ENCODE measurements around the gene SMIM23. TPM values are rescaled to one million over a fixed set of nuclear protein-coding genes. Genes with fewer than 3 reads are reported as not detected.

SMIM23 gene
- total RNA-seq, 1 experiment from 2014 or later = not detected

DNA sequence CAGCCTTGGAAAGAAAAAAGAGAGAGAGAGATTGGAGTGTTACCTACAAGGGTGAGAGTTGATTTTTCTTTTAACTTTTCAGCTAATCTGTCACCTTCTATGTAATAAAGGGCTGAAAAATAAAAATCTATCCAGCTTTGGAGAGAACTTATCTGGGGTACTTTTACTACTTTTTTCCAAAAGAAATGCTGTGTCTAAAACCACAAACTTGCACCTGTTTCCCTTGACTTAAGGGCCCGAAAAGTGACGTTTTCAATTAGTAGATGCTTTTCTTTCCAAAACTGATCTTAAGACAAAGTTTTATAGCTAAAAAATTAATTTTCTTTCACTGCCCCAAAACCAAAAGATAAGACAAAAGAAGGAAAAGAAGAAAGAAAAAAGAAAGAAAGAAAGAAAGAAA is 48.8 kb downstream of the SMIM23 start (continued):
- TF ChIP-seq, protein P1, sequence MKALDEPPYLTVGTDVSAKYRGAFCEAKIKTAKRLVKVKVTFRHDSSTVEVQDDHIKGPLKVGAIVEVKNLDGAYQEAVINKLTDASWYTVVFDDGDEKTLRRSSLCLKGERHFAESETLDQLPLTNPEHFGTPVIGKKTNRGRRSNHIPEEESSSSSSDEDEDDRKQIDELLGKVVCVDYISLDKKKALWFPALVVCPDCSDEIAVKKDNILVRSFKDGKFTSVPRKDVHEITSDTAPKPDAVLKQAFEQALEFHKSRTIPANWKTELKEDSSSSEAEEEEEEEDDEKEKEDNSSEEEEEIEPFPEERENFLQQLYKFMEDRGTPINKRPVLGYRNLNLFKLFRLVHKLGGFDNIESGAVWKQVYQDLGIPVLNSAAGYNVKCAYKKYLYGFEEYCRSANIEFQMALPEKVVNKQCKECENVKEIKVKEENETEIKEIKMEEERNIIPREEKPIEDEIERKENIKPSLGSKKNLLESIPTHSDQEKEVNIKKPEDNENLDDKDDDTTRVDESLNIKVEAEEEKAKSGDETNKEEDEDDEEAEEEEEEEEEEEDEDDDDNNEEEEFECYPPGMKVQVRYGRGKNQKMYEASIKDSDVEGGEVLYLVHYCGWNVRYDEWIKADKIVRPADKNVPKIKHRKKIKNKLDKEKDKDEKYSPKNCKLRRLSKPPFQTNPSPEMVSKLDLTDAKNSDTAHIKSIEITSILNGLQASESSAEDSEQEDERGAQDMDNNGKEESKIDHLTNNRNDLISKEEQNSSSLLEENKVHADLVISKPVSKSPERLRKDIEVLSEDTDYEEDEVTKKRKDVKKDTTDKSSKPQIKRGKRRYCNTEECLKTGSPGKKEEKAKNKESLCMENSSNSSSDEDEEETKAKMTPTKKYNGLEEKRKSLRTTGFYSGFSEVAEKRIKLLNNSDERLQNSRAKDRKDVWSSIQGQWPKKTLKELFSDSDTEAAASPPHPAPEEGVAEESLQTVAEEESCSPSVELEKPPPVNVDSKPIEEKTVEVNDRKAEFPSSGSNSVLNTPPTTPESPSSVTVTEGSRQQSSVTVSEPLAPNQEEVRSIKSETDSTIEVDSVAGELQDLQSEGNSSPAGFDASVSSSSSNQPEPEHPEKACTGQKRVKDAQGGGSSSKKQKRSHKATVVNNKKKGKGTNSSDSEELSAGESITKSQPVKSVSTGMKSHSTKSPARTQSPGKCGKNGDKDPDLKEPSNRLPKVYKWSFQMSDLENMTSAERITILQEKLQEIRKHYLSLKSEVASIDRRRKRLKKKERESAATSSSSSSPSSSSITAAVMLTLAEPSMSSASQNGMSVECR (CRISPR knock-in tag; IDR thresholded peaks at IDR 0.05; ENCODE audit: borderline replicate concordance) = no peak
- TF ChIP-seq, protein P2, sequence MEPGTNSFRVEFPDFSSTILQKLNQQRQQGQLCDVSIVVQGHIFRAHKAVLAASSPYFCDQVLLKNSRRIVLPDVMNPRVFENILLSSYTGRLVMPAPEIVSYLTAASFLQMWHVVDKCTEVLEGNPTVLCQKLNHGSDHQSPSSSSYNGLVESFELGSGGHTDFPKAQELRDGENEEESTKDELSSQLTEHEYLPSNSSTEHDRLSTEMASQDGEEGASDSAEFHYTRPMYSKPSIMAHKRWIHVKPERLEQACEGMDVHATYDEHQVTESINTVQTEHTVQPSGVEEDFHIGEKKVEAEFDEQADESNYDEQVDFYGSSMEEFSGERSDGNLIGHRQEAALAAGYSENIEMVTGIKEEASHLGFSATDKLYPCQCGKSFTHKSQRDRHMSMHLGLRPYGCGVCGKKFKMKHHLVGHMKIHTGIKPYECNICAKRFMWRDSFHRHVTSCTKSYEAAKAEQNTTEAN (CRISPR knock-in tag; IDR thresholded peaks at IDR 0.05) = no peak
- TF ChIP-seq FOXK1 (CRISPR knock-in tag; IDR thresholded peaks at IDR 0.05) (no peak), HMGA2 (CRISPR knock-in tag; IDR thresholded peaks at IDR 0.05) (no peak), ESRRA (CRISPR knock-in tag; IDR thresholded peaks at IDR 0.05; ENCODE audit: borderline replicate concordance) (no peak), ZNF396 (CRISPR knock-in tag; IDR thresholded peaks at IDR 0.05; ENCODE audit: borderline replicate concordance) (no peak), KAT7 (CRISPR knock-in tag; IDR thresholded peaks at IDR 0.05; ENCODE audit: borderline replicate concordance) (no peak), ZNF232 (CRISPR knock-in tag; IDR thresholded peaks at IDR 0.05) (no peak), CBFB (CRISPR knock-in tag; IDR thresholded peaks at IDR 0.05; ENCODE audit: low read depth) (no peak), TCF7 (CRISPR knock-in tag; IDR thresholded peaks at IDR 0.05; ENCODE audit: low read depth) (no peak)
- TF ChIP-seq, protein P3, sequence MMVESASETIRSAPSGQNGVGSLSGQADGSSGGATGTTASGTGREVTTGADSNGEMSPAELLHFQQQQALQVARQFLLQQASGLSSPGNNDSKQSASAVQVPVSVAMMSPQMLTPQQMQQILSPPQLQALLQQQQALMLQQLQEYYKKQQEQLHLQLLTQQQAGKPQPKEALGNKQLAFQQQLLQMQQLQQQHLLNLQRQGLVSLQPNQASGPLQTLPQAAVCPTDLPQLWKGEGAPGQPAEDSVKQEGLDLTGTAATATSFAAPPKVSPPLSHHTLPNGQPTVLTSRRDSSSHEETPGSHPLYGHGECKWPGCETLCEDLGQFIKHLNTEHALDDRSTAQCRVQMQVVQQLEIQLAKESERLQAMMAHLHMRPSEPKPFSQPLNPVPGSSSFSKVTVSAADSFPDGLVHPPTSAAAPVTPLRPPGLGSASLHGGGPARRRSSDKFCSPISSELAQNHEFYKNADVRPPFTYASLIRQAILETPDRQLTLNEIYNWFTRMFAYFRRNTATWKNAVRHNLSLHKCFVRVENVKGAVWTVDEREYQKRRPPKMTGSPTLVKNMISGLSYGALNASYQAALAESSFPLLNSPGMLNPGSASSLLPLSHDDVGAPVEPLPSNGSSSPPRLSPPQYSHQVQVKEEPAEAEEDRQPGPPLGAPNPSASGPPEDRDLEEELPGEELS (CRISPR knock-in tag; IDR thresholded peaks at IDR 0.05) = no peak
- TF ChIP-seq, protein P4, sequence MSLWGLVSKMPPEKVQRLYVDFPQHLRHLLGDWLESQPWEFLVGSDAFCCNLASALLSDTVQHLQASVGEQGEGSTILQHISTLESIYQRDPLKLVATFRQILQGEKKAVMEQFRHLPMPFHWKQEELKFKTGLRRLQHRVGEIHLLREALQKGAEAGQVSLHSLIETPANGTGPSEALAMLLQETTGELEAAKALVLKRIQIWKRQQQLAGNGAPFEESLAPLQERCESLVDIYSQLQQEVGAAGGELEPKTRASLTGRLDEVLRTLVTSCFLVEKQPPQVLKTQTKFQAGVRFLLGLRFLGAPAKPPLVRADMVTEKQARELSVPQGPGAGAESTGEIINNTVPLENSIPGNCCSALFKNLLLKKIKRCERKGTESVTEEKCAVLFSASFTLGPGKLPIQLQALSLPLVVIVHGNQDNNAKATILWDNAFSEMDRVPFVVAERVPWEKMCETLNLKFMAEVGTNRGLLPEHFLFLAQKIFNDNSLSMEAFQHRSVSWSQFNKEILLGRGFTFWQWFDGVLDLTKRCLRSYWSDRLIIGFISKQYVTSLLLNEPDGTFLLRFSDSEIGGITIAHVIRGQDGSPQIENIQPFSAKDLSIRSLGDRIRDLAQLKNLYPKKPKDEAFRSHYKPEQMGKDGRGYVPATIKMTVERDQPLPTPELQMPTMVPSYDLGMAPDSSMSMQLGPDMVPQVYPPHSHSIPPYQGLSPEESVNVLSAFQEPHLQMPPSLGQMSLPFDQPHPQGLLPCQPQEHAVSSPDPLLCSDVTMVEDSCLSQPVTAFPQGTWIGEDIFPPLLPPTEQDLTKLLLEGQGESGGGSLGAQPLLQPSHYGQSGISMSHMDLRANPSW (CRISPR knock-in tag; conservative IDR thresholded peaks at IDR 0.05; ENCODE audit: low read depth) = no peak

DNA sequence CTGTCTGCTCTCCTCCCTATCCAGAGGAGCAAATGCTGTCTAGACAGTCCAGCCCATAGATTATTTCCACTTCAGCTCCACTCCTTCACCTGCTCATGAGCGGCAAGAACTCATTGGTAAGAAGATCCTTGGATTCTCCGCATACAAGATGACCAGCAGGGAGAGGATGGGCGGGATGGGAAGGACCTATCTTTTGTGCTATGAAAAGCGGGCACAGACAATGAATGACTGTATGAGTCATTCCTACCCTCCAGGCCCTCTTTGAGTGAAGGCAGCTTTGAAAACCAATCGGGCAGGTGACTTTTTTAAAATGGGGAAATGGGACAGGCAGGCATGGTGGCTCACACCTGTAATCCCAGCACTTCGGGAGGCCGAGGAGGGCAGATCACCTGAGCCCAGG is 49.4 kb downstream of the SMIM23 start:
- POLR2A ChIA-PET = no interaction called here
- no peak for DNase-seq (ENCODE audit: low spot score)
- H3K27me3 Mint-ChIP-seq (ENCODE audit: low read depth) = no peaks in the 10 kb centered on the region; the same call in 1 of the 2 replicates
- peaks cover 8% of the 10 kb centered on the region for H3K4me1 Mint-ChIP-seq
- H3K27ac Mint-ChIP-seq = no peak overlapping the region
- no peak for TF ChIP-seq TEAD4 (CRISPR knock-in tag; IDR thresholded peaks at IDR 0.05)
- CTCF ChIA-PET = interaction anchor here (1.2 kb wide), 1 partner anchor 23 kb away, joined by 3 read pairs; no protein-coding TSS in a partner anchor
- ATAC-seq = no peak
- H3K9me3 Mint-ChIP-seq = peaks cover 32% of the 10 kb centered on the region
- H3K36me3 Mint-ChIP-seq = peaks cover 15% of the 10 kb centered on the region
- H3K4me3 Mint-ChIP-seq = no peak overlapping the region

DNA sequence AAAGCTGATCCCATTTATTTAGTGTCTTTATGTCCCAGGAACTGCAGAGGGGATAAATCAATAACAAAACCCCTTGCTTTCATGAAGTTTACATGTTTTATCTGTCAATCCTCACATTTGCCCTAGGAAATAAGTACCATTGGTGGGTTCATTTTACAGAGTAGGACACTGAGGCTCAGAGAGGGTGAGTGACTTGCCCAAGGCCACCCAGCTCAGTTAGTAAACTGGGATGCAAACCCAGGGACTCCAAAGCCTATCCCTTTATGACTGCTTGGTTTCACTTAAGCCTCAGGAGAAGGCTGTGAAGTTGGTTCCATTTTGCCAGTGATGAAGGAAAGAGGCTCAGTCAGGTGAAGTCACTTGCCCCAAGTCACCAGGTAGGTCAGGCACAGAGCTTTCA is 51.9 kb downstream of the SMIM23 start:
- ChIA-PET POLR2A (no interaction called here), CTCF (interaction anchor here (1.0 to 1.5 kb wide), 3 partner anchors 21 to 353 kb away, joined by 3 to 5 read pairs (median 3); no protein-coding TSS in a partner anchor)
- Mint-ChIP-seq H3K4me3 (no peak overlapping the region), H3K27ac (no peak overlapping the region), H3K4me1 (peaks cover 8% of the 10 kb centered on the region), H3K27me3 (ENCODE audit: low read depth) (peaks cover 3% of the 10 kb centered on the region; the same call in 1 of the 2 replicates), H3K36me3 (peaks cover 7% of the 10 kb centered on the region; the same call in 1 of the 2 replicates), H3K9me3 (peaks cover 11% of the 10 kb centered on the region)
- DNase-seq (ENCODE audit: low spot score) = no peak
- no peak for ATAC-seq
- TF ChIP-seq ZBTB21 (CRISPR knock-in tag; IDR thresholded peaks at IDR 0.05; ENCODE audit: borderline replicate concordance) = no peak
- TF ChIP-seq FOXP1 (CRISPR knock-in tag; IDR thresholded peaks at IDR 0.05; ENCODE audit: borderline replicate concordance) = no peak
- no peak for TF ChIP-seq ZNF396 (CRISPR knock-in tag; IDR thresholded peaks at IDR 0.05; ENCODE audit: borderline replicate concordance)
- TF ChIP-seq ZNF232 (CRISPR knock-in tag; IDR thresholded peaks at IDR 0.05) = no peak
- no peak for TF ChIP-seq ZNF416 (CRISPR knock-in tag; IDR thresholded peaks at IDR 0.05)
- TF ChIP-seq NFYB (CRISPR knock-in tag; conservative IDR thresholded peaks at IDR 0.05; ENCODE audit: low read depth) = no peak
- TF ChIP-seq MXD4 (CRISPR knock-in tag; IDR thresholded peaks at IDR 0.05; ENCODE audit: borderline replicate concordance) = no peak
- TF ChIP-seq, protein P4 (CRISPR knock-in tag; conservative IDR thresholded peaks at IDR 0.05; ENCODE audit: low read depth) = no peak
